Measurements from ENCODE around the gene CUEDC2.

GRCh38 chr10:102408131-102408727, 24.1 kb downstream of the CUEDC2 start:
- no peak; the same call in 1 of the 2 replicates for TF ChIP-seq POLR2AphosphoS5 (IDR thresholded peaks at IDR 0.05; ENCODE audit: low read depth, low read length)
- TF ChIP-seq POLR2A (IDR thresholded peaks at IDR 0.05; ENCODE audit: low read depth, low read length): 0 out of 2 replicates have a peak, but pooled peaks have one; percentile 60
- no peak for TF ChIP-seq TAF1 (IDR thresholded peaks at IDR 0.05; ENCODE audit: low read depth, low read length)
- no peak; the same call in 1 of the 2 replicates for TF ChIP-seq POU2F2 (IDR thresholded peaks at IDR 0.05; ENCODE audit: low read depth, low read length)
- no peak for TF ChIP-seq SPI1 (IDR thresholded peaks at IDR 0.05; ENCODE audit: low read depth, low read length)
- TF ChIP-seq PAX5 (IDR thresholded peaks at IDR 0.05; ENCODE audit: insufficient read depth, low read length, severe bottlenecking): no peak
